GM19193 (cell line): ENCODE data around the gene GON4L.

Experiments used
- POLR2A ChIP-seq: IDR thresholded peaks from 4 replicates; pipeline ENCODE4 v1.6.1; 2011; ENCODE audit not compliant: insufficient read depth, insufficient read length; ENCODE audit errors: extremely low read depth

Gene GON4L, protein sequence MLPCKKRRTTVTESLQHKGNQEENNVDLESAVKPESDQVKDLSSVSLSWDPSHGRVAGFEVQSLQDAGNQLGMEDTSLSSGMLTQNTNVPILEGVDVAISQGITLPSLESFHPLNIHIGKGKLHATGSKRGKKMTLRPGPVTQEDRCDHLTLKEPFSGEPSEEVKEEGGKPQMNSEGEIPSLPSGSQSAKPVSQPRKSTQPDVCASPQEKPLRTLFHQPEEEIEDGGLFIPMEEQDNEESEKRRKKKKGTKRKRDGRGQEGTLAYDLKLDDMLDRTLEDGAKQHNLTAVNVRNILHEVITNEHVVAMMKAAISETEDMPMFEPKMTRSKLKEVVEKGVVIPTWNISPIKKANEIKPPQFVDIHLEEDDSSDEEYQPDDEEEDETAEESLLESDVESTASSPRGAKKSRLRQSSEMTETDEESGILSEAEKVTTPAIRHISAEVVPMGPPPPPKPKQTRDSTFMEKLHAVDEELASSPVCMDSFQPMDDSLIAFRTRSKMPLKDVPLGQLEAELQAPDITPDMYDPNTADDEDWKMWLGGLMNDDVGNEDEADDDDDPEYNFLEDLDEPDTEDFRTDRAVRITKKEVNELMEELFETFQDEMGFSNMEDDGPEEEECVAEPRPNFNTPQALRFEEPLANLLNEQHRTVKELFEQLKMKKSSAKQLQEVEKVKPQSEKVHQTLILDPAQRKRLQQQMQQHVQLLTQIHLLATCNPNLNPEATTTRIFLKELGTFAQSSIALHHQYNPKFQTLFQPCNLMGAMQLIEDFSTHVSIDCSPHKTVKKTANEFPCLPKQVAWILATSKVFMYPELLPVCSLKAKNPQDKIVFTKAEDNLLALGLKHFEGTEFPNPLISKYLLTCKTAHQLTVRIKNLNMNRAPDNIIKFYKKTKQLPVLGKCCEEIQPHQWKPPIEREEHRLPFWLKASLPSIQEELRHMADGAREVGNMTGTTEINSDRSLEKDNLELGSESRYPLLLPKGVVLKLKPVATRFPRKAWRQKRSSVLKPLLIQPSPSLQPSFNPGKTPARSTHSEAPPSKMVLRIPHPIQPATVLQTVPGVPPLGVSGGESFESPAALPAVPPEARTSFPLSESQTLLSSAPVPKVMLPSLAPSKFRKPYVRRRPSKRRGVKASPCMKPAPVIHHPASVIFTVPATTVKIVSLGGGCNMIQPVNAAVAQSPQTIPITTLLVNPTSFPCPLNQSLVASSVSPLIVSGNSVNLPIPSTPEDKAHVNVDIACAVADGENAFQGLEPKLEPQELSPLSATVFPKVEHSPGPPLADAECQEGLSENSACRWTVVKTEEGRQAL (N-terminal part only)

GRCh38 chr1:155856975-155857930 is at the start of gene GON4L:
GON4L (minus strand) TSS chr1:155857214; CDS start chr1:155853780, 3,434 bp downstream.
- TF ChIP-seq POLR2A, result peak; percentile 91

GRCh38 chr1:155904261-155904660 is 47.2 kb upstream of the GON4L start:
- TF ChIP-seq POLR2A, result no peak

GRCh38 chr1:155900161-155900560 is 43.1 kb upstream of the GON4L start:
- TF ChIP-seq POLR2A, result no peak

GRCh38 chr1:155899683-155900082 is 42.7 kb upstream of the GON4L start:
- TF ChIP-seq POLR2A, result no peak

- TF ChIP-seq POLR2A, result no peak
These were observed 41.9 kb upstream of the GON4L start for GRCh38 chr1:155898888-155899287.

DNA sequence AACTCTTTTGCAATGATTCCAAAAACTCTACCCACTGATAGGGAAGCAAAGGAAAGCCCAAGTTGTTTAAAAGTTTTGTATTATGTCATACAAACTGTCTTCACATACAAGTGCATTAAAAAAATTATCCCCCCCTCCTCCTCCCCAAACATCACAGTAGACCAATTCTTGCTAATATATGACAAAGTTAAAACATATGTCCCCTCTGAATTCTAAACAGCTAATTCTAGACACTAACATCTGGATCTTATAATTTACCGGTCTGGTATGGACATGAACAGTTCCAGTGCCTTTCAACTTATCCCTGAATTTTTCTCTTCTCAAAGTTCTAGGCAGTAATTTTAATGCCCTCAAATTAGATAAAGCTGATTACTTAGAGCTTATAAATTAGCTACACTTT is 40.7 kb upstream of the GON4L start:
- no peak for TF ChIP-seq POLR2A

GRCh38 chr1:155893389-155894142 is 36.6 kb upstream of the GON4L start:
- TF ChIP-seq POLR2A, result no peak

- no peak for TF ChIP-seq POLR2A
These were observed 35.8 kb upstream of the GON4L start for GRCh38 chr1:155892796-155893195.

GRCh38 chr1:155890251-155890650 is 33.2 kb upstream of the GON4L start:
- TF ChIP-seq POLR2A, result no peak

- no peak for TF ChIP-seq POLR2A
These were observed 32.6 kb upstream of the GON4L start for GRCh38 chr1:155889566-155889965.

DNA sequence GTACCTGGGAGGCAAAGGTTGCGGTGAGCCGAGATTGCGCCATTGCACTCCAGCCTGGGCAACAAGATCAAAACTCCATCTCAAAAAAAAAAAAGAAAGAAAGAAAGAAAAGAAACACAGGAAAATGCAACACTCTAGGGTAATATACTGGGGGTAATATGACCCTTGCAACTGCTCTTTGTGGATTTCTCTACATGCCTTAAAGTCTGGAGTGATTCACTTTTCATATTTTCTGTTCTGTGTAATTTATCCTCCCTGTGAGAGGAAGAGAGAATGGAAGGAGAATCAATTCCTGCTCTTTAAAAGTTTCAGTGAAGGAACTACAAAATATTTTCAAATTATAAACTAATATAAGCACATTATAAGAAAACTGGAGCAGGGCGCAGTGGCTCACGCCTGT is 31.5 kb upstream of the GON4L start:
- TF ChIP-seq POLR2A, result no peak

GRCh38 chr1:155884982-155885381 is 28.0 kb upstream of the GON4L start:
- no peak for TF ChIP-seq POLR2A
